C4-2B (cell line): ENCODE data around the gene TMEM92.

ENCODE experiments used
- H3K27ac ChIP-seq: fragments of 450-650 bp; 2 replicates; pipeline ENCODE4 v1.5.1; 2017
- ZFX ChIP-seq: fragments of 450-650 bp; IDR thresholded peaks from 2 replicates; pipeline ENCODE4 v1.6.1; 2017
- TF ChIP-seq, protein P1 (sequence below): fragments of 450-650 bp; conservative IDR thresholded peaks from 2 replicates; pipeline ENCODE4 v1.5.1; 2017; ENCODE audit warnings: mild to moderate bottlenecking

TMEM92 gene

DNA sequence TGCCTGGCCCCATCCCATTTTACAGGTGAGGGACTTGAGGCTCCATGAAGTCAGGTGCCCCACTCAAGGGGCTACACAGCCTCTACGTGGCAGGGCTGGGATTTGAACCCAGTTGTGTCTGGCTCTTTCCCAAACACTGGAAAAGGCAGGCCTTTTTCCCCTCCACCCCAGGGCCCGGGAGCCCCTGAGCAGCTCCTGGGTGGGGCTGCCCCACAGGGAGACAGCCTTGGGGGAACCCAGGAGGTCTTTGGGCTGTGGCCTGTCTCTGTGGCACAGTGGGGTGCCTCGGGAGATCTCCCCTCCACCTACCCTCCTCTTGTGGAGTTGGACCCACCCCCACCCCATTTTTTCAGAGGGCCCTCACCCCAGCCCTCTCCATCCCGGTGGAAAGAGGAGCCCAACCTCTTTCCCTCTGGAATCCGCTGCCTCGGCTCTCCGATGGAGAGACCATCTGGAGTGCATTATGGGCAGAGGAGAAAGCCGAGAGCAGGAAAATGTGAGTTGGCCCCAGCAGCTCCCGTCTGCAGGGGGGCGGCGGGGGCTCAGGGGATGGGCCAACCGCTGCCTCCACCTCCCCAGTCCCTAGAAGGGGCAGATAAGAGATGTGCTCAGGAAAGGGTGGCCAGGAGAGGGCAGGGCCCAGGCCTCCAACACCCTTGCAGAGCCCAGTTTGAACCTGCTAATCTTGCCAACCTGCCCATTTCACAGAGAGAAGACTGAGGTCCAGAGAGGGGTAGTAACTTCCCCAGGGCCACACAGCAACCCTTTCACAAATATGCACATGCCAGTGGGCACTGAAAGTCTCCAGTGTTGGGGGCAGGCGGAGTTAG is 15.4 kb upstream of the TMEM92 start:
- no peak overlapping the region for H3K27ac ChIP-seq

DNA sequence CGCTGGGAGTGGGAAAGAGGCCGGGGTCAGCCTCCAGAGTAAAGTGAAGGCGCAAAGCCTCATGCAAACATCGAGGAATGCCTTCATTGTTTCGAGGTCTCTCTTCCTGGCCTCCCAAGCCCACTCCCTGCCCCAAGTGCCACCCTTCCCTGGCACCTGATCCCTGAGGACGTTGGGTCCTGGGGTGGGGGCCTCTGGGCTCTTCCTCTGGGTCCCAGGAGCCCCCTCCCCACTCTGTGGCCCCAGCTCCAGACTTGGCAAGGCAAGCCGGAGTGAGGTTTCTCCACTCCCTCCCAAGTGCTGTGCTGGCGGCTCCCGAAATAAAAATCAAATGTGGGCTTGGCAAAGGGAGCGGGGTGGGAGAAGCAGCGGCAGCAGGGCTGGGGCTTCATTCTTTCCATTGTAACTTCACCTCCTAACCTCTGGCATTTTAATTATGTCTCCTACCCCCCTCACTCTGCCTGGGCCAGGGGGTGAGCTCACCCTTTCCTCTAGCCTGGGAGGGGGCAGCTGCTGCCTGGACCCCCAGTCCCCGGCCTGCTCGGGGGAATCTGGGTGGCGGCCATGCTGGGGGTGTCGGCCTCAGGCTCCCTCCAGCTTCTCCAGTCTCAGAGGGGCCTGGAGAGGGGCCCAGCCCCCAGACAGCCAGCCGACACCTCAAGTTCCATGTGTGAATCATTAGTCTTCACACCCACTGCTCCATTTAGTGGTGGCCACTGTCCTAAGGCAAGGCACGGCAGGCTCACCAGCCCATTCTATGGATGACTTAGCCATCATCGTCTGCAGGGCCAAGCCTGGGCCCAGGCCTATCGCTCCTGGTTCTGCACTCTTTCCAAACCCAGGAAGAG is 14.6 kb upstream of the TMEM92 start:
- no peak for TF ChIP-seq ZFX
- TF ChIP-seq, protein P1, sequence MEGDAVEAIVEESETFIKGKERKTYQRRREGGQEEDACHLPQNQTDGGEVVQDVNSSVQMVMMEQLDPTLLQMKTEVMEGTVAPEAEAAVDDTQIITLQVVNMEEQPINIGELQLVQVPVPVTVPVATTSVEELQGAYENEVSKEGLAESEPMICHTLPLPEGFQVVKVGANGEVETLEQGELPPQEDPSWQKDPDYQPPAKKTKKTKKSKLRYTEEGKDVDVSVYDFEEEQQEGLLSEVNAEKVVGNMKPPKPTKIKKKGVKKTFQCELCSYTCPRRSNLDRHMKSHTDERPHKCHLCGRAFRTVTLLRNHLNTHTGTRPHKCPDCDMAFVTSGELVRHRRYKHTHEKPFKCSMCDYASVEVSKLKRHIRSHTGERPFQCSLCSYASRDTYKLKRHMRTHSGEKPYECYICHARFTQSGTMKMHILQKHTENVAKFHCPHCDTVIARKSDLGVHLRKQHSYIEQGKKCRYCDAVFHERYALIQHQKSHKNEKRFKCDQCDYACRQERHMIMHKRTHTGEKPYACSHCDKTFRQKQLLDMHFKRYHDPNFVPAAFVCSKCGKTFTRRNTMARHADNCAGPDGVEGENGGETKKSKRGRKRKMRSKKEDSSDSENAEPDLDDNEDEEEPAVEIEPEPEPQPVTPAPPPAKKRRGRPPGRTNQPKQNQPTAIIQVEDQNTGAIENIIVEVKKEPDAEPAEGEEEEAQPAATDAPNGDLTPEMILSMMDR: no peak

More for the DNA sequence above, 15.4 kb upstream of the TMEM92 start:
- no peak for TF ChIP-seq ZFX
- TF ChIP-seq, protein P1: no peak

DNA sequence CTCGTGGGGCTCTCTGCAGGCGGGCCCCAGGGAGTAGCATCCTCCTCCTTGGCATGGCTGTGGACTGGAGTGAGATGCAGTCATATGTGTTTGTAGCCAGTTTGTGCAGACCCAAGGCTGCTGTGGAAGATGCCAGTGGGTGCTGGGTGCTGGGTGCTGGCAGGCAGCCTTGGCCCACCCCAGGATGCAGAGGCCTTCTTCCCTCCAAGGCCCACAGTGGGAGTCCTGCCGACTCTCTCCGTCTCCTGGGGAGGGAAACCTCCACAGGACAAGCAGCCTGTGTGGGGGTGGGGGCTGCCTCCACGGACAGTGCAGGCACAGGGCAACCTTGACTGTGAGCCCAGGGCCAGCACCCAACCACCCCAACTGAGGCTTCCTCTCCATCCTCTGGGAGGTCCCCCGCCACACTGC is 13.8 kb upstream of the TMEM92 start:
- no peak for TF ChIP-seq ZFX
- TF ChIP-seq, protein P1: no peak
- H3K27ac ChIP-seq: no peak overlapping the region

More for the DNA sequence above, 14.6 kb upstream of the TMEM92 start:
- H3K27ac ChIP-seq: no peak overlapping the region

GRCh38 chr17:50261051-50261915 is 13.0 kb upstream of the TMEM92 start:
- TF ChIP-seq ZFX: no peak
- TF ChIP-seq, protein P1: no peak
- no peak overlapping the region for H3K27ac ChIP-seq

- H3K27ac ChIP-seq: no peak overlapping the region
These were observed 12.1 kb upstream of the TMEM92 start for GRCh38 chr17:50262001-50262794.

More at GRCh38 chr17:50262001-50262794, 12.1 kb upstream of the TMEM92 start:
- no peak for TF ChIP-seq ZFX
- TF ChIP-seq, protein P1: no peak
